ENCODE data around the gene MB. TPM values are rescaled to one million over a fixed set of nuclear protein-coding genes. Genes with fewer than 3 reads are reported as not detected.

MB gene
- polyA plus RNA-seq, 3 donors = not detected

- no peak for TF ChIP-seq CTCF (IDR thresholded peaks at IDR 0.05)
- H3K4me2 ChIP-seq (replicated peaks; ENCODE audit: extremely low read depth, low read length, poor library complexity, severe bottlenecking) = peak overlapping the region; percentile 6
- WGBS (ENCODE audit: insufficient coverage) = 65% methylated on average over 2 of the region's 2 CpGs
These were observed 43.4 kb upstream of the MB start for GRCh38 chr22:35660291-35661127.

GRCh38 chr22:35657571-35658312 is 40.6 kb upstream of the MB start:
- H3K36me3 ChIP-seq (replicated peaks in 1 of 2; ENCODE audit: control insufficient read depth in 1 of 2, insufficient read depth in 2 of 2, low read length in 2 of 2) = peaks cover 43 to 71% of the 10 kb centered on the region in 2 donors
- H3K4me1 ChIP-seq (ENCODE audit: control insufficient read depth in 1 of 2, insufficient read depth in 2 of 2, low read length in 2 of 2) = peaks cover 27 to 35% of the 10 kb centered on the region in 2 donors
- no peak overlapping the region for H3K4me2 ChIP-seq (replicated peaks; ENCODE audit: extremely low read depth, low read length, poor library complexity, severe bottlenecking)
- intact Hi-C loops (cut with micrococcal nuclease) = no loop called here
- H3K27ac ChIP-seq (ENCODE audit: low read depth in 1 of 2, low read length in 2 of 2) = peak overlapping the region in 1 of 2 donors; percentile 88
- no peak overlapping the region for H2AFZ ChIP-seq (ENCODE audit: insufficient read depth, low read depth, low read length, poor library complexity, severe bottlenecking)
- H3K9me3 ChIP-seq (replicated peaks in 1 of 2; ENCODE audit: control insufficient read depth in 1 of 2, insufficient read depth in 1 of 2, low read length in 2 of 2) = no peaks in the 10 kb centered on the region
- peaks cover 0 to 5% (median 2%) of the 10 kb centered on the region in 7 donors for H3K9me3 Mint-ChIP-seq
- H3K27me3 ChIP-seq (ENCODE audit: control insufficient read depth in 2 of 2, insufficient read depth in 2 of 2, low read length in 2 of 2) = no peaks in the 10 kb centered on the region
- WGBS (ENCODE audit: insufficient coverage) = 100% methylated on average over 1 of the region's 5 CpGs
- H3K4me1 Mint-ChIP-seq = peaks cover 52% of the 10 kb centered on the region
- no peak for TF ChIP-seq CTCF (IDR thresholded peaks at IDR 0.05)
- H3K27ac Mint-ChIP-seq = peak overlapping the region in 6 of 7 donors; percentile 11 to 82 (median 26)
- H3K4me3 Mint-ChIP-seq = no peak overlapping the region
- peaks cover 0 to 2% (median 0%) of the 10 kb centered on the region in 3 donors for H3K27me3 Mint-ChIP-seq (ENCODE audit: low read depth in 3 of 3)
- H4K20me1 ChIP-seq (ENCODE audit: insufficient read depth, low read length) = peaks cover 35% of the 10 kb centered on the region
- no peak overlapping the region for H3K4me3 ChIP-seq (replicated peaks in 1 of 3; ENCODE audit: low read depth in 2 of 3, low read length in 3 of 3)
- DNase-seq = no peak
- peaks cover 64 to 76% of the 10 kb centered on the region in 2 donors for H3K36me3 Mint-ChIP-seq
- H3K9ac ChIP-seq (ENCODE audit: insufficient read depth, low read length, poor library complexity, severe bottlenecking) = no peak overlapping the region
- peaks cover 58% of the 10 kb centered on the region for H3K79me2 ChIP-seq (ENCODE audit: insufficient read depth, low read length)

More at GRCh38 chr22:35660291-35661127, 43.4 kb upstream of the MB start:
- peaks cover 4 to 5% of the 10 kb centered on the region in 2 donors for H3K9me3 ChIP-seq (replicated peaks in 1 of 2; ENCODE audit: control insufficient read depth in 1 of 2, insufficient read depth in 1 of 2, low read length in 2 of 2)
- Mint-ChIP-seq H3K27me3 (ENCODE audit: low read depth in 3 of 3) (peaks cover 0 to 2% (median 0%) of the 10 kb centered on the region in 3 donors), H3K4me3 (peak overlapping the region in 1 of 2 donors; percentile 60), H3K36me3 (peaks cover 60 to 62% of the 10 kb centered on the region in 2 donors), H3K4me1 (peaks cover 53% of the 10 kb centered on the region), H3K27ac (peak overlapping the region; percentile 75 to 94 (median 88)), H3K9me3 (peaks cover 2 to 9% (median 4%) of the 10 kb centered on the region in 7 donors)
- peak; percentile 48 to 59 (median 50) for DNase-seq
- intact Hi-C loops (cut with micrococcal nuclease) = no loop called here
- peaks cover 32 to 42% of the 10 kb centered on the region in 2 donors for H3K4me1 ChIP-seq (ENCODE audit: control insufficient read depth in 1 of 2, insufficient read depth in 2 of 2, low read length in 2 of 2)
- H4K20me1 ChIP-seq (ENCODE audit: insufficient read depth, low read length) = peaks cover 15% of the 10 kb centered on the region
- H3K27ac ChIP-seq (ENCODE audit: low read depth in 1 of 2, low read length in 2 of 2) = peak overlapping the region; percentile 61 to 88
- peaks cover 43 to 63% of the 10 kb centered on the region in 2 donors for H3K36me3 ChIP-seq (replicated peaks in 1 of 2; ENCODE audit: control insufficient read depth in 1 of 2, insufficient read depth in 2 of 2, low read length in 2 of 2)
- H3K4me3 ChIP-seq (replicated peaks in 1 of 3; ENCODE audit: low read depth in 2 of 3, low read length in 3 of 3) = no peak overlapping the region
- H2AFZ ChIP-seq (ENCODE audit: insufficient read depth, low read depth, low read length, poor library complexity, severe bottlenecking) = no peak overlapping the region
- no peaks in the 10 kb centered on the region for H3K27me3 ChIP-seq (ENCODE audit: control insufficient read depth in 2 of 2, insufficient read depth in 2 of 2, low read length in 2 of 2)
- peak overlapping the region; percentile 22 for H3K9ac ChIP-seq (ENCODE audit: insufficient read depth, low read length, poor library complexity, severe bottlenecking)
- H3K79me2 ChIP-seq (ENCODE audit: insufficient read depth, low read length) = peaks cover 42% of the 10 kb centered on the region
